EL (cell line): ENCODE data around the gene ATG12.

Source experiments
- DNase-seq: peaks from one replicate; pipeline ENCODE4 v3.0.0-alpha.2; 2016

Gene ATG12

GRCh38 chr5:115806986-115807653 is 34.2 kb downstream of the ATG12 start:
- no peak for DNase-seq

- no peak for DNase-seq
Measured at GRCh38 chr5:115801984-115802383, 39.4 kb downstream of the ATG12 start.

- no peak for DNase-seq
Measured at GRCh38 chr5:115801152-115801551, 40.2 kb downstream of the ATG12 start.

GRCh38 chr5:115800108-115800507 is 41.3 kb downstream of the ATG12 start:
- no peak for DNase-seq

GRCh38 chr5:115798252-115798651 is 43.1 kb downstream of the ATG12 start:
- no peak for DNase-seq

GRCh38 chr5:115796656-115797055 is 44.7 kb downstream of the ATG12 start:
- no peak for DNase-seq

- no peak for DNase-seq
Measured at GRCh38 chr5:115795700-115796099, 45.7 kb downstream of the ATG12 start.

- DNase-seq, result no peak
Measured at GRCh38 chr5:115788440-115788839, 52.9 kb downstream of the ATG12 start.

- DNase-seq, result no peak
Measured at GRCh38 chr5:115787426-115787825, 53.9 kb downstream of the ATG12 start.

GRCh38 chr5:115785381-115786065 is 55.8 kb downstream of the ATG12 start:
- no peak for DNase-seq

GRCh38 chr5:115778417-115778816 is 62.9 kb downstream of the ATG12 start:
- no peak for DNase-seq
